HS-5 (cell line): ENCODE measurements around the gene C22orf15.

Source experiments
- DNase-seq: peaks from one replicate; pipeline ENCODE4 v3.0.0-alpha.2; 2012; ENCODE audit warnings: low read depth

C22orf15 gene

DNA sequence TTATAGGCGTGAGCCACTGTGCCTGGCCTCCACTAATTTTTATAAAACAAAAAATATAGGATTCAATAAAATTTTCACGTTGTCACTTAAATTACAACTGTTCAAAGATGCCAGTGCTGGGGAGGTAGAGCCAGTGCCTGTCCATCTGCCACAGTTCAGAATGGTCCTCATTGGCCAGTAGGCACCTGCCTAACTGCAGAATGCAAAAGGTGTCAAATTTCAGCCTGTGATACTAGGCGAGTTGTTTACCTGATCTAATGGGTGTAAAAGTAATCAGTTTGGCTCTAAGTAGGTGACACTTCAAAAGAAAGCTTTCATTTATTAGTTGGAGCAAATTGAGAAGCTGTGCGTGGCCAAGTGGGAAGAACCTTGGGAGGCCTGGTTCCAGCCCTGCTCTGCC, 26.3 kb downstream of the C22orf15 start:
- DNase-seq = no peak

DNA sequence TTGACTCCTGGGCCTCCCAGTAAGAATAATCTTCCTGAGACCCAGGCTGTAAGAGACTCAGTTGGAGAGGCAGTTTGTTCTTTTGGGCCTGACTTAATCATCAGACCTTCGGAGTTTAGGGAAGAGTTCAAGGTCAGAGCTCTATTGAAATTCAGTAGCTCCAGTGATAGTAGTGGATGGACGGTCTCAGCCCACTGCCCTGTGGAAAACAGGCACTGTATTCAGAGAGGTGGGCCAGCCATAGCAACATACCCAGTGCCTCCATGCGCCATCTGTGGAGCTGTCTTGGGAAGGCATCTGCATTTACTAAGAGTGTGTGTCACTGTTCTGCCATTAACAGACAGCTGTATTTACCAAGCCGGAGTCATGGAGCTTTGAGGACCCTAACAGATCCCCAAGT, 26.8 kb downstream of the C22orf15 start:
- no peak for DNase-seq

DNA sequence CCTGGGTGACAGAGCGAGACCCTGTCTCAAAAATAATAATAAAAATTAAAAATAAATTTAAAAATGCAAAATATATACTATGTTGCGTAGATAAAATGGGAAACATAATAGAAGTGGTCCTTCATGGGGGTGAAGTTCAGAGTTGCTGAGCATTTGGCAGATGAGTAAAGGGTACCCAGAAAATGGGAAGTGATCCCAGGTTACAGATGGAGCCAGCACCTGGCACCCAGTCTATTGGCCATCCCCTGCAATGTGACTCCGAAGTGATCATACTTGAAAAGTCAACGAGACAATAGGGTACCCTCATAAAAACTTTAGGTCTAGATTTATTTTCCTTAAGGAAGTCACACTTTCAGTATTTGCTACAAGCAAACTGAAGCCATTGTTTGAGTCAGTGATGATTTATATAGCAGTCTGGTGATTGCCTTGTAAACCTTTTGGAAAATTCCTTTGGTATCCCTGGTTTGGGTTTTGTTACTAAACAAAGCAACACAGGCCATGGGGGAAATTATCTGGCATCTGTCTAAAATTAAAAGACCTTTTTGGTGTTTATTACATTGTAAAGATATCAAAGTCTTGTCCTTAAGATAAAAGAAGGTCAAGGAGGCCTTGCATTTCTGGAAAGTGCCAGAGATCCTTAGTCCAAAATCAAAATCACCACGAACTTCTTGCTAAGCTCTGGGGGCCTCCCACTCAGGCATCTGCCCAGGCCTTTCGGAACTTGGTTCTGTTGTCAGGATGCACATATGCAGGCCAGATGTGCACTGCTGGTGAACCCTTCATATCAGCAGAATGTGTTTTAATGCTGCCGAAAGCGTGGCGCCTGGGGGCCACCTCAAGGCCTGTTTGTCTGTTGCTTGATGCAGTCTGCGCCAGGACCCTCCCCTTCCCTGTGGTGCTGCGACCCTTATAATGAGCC, 28.3 kb downstream of the C22orf15 start:
- DNase-seq = no peak

DNA sequence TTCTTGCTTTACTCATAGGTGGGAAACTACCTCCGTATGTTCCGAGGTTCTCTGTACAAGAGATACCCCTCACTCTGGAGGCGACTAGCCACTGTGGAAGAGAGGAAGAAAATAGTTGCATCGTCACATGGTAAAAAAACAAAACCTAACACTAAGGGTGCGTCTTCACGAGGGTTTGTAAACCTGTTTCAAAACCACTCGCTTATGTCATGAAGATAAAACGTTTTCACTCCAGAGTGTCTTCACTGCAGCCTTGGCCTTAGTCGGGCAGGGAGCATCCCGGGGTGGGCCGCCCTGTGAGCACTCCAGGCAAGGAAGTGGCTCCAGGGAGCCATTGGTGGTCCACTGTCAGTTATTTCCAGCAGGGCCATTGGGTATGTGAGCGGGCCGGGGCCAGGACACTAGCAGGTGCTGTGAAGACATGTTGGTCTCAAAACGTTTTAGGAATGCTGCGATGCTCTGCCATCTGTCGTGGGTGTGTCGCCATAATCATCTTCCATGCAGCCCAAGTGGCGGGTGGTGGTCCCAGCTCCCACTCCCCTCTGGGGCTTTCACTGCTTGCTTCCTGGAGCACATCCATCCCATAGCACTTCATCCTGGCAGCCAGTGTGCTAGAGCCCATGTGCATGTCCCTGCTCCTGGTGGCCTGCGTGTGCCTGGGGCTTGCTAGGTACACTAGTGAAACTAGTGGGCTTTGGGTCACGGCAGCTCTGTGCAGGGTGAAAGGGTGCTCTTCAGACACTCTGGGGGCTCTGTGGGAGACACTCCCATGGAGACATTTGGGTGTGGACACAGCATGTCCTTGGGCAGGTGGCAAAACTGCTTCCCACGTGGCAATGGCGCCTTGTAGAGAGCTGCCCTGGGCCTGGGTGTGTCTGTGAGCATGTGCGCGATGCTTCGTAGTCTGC, 29.2 kb downstream of the C22orf15 start:
- no peak for DNase-seq

DNA sequence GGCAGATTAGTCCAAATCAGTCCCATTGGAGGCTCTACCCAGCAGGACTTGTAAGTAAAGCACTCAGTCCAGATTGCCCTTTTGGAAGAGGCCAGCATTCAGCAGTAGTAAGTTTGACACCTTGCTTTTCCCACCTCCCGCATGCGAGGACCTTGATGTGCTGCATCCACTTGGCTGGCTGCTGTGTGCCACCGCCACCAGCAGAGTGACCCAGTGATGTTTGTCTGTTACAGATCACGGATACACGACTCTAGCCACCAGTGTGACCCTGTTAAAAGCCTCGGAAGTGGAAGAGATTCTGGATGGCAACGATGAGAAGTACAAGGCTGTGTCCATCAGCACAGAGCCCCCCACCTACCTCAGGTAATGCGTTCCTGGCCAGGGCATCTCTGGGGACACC, 30.5 kb downstream of the C22orf15 start:
- no peak for DNase-seq

DNA sequence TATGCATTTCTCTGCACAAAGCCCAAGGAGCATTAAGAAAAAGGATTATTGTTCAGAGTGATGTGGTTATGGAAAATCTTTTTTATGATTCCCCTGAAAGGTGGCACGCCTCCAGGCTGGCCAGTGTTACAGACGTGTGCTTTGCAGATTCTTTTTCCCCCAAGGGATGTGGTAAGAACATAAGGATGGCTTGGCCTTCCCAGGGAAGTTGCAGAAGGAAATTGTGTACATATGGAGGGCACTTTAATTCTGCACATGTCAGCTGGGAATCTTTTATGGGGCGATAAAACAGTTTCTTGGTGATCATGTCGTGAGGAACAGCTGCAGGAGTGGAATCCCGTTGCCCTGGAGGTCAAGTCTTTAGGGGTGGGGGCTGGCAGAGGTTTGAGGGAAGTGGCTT, 33.7 kb downstream of the C22orf15 start:
- DNase-seq = no peak

DNA sequence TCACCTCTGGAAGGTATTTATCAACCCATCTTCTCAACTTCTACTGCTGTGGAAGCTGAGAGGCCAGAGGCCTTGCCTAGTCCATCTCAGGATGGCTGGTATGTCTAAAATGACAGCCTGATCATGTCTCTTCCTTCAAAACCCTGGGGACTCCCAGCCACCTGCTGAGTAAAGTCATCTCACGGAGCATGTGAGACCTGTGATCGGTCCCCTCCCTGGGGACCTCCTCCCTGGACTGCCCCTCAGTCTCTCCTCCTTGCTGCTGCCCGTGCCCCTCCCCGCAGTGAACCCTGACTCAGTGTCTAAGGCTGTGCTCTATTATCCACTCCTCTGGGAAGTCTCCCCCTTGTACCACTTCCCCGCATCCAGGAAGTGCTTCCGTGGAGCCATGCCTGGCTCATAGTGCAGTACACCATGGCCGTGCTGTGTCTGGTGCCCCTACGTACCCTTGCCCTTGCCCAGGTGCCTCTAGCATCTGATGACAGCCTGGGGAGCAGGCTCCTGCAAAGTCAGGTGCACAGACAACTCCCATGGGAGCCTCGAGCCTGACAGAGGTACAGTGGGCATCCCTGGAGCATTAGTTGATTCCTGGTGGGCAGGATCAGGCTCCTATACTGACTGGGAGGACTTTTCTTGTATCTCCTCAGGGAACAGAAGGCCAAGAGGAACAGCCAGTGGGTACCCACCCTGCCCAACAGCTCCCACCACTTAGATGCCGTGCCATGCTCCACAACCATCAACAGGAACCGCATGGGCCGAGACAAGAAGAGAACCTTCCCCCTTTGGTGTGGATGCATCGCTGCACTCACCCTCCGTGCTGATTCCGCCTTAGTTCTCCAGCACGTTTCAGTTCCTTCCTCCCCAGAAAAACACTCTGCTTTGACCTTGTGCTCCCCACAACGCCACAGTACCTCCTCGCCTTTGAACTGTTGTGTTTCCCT, 37.8 kb downstream of the C22orf15 start:
- DNase-seq = no peak

DNA sequence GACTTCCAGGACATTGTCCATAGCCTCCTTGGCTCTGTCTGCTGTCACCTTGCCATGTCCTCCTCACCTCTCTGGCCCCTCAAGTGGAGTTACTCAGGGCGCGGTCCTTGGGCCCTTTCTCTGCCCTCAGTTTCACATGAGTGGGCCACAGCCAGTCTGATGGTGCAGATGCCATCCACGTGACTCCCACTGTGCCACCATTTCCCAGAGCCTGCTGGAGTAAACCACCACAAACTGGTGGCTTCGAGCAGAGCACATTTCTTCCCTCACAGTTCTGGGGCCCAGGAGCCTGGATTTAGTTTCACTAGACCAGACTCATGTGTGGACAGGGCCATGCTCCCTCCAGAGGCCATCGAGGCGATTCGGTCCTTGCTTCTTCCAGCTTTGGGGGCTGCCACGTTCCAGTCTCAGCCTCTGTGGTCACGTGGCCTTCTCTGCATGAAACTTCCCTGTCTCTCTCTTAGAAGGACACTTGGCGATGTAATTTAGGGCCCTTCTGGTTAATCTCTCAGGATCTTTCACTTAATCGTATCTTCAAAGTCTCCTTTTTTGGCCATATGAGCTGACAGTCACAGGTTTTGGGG, 38.5 kb downstream of the C22orf15 start:
- no peak for DNase-seq

DNA sequence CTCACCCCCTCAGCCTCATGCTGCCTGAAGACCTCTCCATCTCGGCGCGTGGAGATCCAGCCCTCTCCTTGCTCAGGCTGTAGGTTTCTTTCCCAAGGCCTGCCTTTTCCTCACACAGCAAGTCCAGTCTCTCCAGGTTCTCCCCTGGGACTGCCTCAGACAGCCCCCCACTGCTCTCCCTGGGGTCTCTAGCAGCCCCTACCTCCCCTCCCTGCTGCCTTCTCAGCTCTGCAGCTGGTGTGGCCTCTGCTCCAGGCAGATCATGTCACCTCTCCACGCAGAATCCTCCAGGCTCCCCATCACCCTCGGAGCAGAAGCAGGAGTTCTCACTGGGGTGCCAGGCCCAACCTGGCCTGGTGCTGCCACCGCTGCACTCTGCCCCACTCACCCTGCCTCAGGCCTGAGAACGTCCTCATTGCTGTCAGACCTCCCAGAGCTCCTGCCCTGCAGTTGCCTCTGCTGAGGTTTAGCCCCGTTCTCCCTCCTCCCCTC, 39.1 kb downstream of the C22orf15 start:
- no peak for DNase-seq

DNA sequence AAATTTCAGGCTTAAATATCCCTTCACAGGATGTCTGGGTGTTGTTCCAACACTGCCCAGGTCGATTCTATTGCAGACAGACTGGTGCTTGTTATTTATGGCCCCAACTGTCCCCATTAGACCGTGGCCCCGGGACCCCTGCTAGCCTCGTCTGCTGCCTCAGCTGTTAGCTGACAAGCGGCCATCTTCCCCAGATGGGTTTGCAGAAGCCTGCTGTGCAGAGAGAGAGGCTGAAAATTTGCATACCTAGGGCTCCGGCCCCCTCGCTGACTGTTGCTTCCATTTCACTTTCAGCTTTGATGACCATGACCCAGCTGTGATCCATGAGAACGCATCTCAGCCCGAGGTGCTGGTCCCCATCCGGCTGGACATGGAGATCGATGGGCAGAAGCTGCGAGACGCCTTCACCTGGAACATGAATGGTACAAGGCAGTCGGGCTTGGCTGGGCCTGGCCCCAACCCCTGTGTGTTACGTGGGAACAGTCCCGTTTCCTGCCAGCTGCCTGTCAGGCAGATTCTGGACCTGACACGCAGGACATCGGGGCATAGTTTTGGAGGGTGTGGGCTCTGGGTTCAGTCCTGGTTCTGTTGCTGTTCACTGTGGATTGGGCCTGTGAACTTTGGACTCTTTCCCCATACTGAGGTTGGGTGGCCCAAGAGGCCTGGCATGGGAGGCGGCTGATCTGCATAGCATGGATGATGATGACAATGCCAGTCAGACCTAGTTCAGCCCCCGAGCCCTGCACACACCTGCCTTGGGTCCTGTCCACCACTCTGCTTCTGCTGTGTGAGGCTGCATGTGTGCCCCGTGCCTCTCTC, 40.4 kb downstream of the C22orf15 start:
- DNase-seq = no peak

DNA sequence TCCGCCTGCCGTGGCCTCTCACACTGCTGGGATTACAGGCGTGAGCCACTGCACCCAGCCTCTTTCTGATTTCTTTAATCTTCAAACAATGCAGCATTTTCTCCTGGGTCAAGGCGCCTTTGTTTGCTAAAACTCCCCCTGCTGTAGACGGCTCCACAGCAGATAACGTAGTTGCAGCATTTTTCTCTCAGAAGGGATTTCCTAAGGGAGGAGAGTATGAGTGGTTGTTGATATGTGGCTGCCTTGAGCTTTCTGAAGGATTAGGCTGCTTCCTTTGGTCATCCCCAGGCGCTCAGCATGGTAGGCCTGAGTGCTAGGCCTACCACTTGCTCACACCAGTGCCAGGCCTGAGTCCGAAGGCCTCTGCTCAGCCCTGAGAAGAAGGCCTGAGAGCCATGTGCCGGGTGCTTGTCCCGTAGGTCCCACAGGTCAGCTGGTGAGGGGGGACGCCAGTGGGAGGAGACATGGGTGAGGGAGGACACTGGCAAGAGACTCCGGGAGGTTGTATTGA, 42.0 kb downstream of the C22orf15 start:
- no peak for DNase-seq

DNA sequence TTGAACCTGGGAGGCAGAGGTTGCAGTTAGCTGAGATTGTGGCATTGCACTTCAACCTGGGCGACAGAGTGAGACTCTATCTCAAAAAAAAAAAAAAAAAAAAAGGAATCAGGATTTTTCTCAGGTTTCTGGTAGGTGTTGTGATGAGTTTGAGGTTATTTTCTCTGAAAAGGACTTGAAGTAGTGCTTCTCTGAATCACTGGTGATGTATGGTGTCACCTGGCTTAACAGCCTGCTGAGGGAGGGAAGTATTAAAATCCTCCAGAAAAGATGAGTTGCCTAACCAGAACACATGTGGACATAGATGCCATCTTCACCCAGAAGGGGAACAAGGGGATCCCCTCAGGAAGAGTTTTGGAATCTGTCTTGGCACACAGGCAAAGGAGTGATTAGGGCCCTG, 44.0 kb downstream of the C22orf15 start:
- no peak for DNase-seq

DNA sequence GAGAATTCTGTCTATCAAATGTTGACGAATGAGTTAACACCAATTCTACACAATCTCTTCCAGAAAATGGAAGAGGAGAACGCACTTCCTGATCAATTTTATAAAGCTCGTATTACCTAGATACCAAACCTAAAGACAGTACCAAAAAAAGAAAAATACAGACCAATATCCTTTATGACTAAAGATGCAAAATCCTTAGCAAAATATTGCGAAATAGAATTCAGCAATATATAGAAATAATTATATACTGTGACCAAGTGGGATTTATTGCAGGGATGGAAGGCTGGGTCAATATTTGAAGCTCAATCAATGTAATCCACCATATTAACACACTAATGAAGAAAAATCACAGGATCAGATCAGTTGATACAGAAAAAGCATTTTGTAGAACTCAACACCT, 49.6 kb downstream of the C22orf15 start:
- DNase-seq = no peak
